ENCODE measurements around the gene MLIP.
"Not testable (repeated sequence)": the region's sequence is repeated elsewhere in the genome, so short reads cannot be mapped to it uniquely, and the experiment has no call there.

MLIP gene

GRCh38 chr6:54238396-54238795 lies 127.2 kb downstream of the MLIP start:
- TF ChIP-seq CTCF (IDR thresholded peaks at IDR 0.05; ENCODE audit: low read depth, low read length, missing control alignments) = no peak
- Histone ChIP-seq H3K4me3 (ENCODE audit: low read depth, low read length) (no peak overlapping the region), H3K36me3 (replicated peaks) (no peaks in the 10 kb centered on the region), H3K27ac (no peak overlapping the region), H3K27me3 (replicated peaks) (no peaks in the 10 kb centered on the region)
- in situ Hi-C loops (cut with HindIII; ENCODE audit: low pct_ligation_motif_present, low sequenced_read_pairs) = no loop called here
- DNase-seq = no peak

- DNase-seq = no peak
- H3K27ac ChIP-seq = no peak overlapping the region
- H3K27me3 ChIP-seq (replicated peaks) = no peaks in the 10 kb centered on the region
- no peak overlapping the region for H3K4me3 ChIP-seq (ENCODE audit: low read depth, low read length)
- in situ Hi-C loops (cut with HindIII; ENCODE audit: low pct_ligation_motif_present, low sequenced_read_pairs) = no loop called here
- TF ChIP-seq CTCF (IDR thresholded peaks at IDR 0.05; ENCODE audit: low read depth, low read length, missing control alignments) = no peak
- H3K36me3 ChIP-seq (replicated peaks) = no peaks in the 10 kb centered on the region
These were observed 132.5 kb downstream of the MLIP start for GRCh38 chr6:54243699-54244098.

GRCh38 chr6:54244430-54244829 lies 133.2 kb downstream of the MLIP start:
- H3K27ac ChIP-seq = no peak overlapping the region
- no peak overlapping the region for H3K4me3 ChIP-seq (ENCODE audit: low read depth, low read length)
- in situ Hi-C loops (cut with HindIII; ENCODE audit: low pct_ligation_motif_present, low sequenced_read_pairs) = no loop called here
- H3K36me3 ChIP-seq (replicated peaks) = no peaks in the 10 kb centered on the region
- peak; percentile 53 for TF ChIP-seq CTCF (IDR thresholded peaks at IDR 0.05; ENCODE audit: low read depth, low read length, missing control alignments)
- DNase-seq = no peak
- no peaks in the 10 kb centered on the region for H3K27me3 ChIP-seq (replicated peaks)

GRCh38 chr6:54245265-54245664 lies 134.0 kb downstream of the MLIP start:
- no peaks in the 10 kb centered on the region for H3K36me3 ChIP-seq (replicated peaks)
- no peak overlapping the region for H3K27ac ChIP-seq
- no peak for TF ChIP-seq CTCF (IDR thresholded peaks at IDR 0.05; ENCODE audit: low read depth, low read length, missing control alignments)
- no peak overlapping the region for H3K4me3 ChIP-seq (ENCODE audit: low read depth, low read length)
- in situ Hi-C loops (cut with HindIII; ENCODE audit: low pct_ligation_motif_present, low sequenced_read_pairs) = no loop called here
- DNase-seq = no peak
- H3K27me3 ChIP-seq (replicated peaks) = no peaks in the 10 kb centered on the region

- no peaks in the 10 kb centered on the region for H3K36me3 ChIP-seq (replicated peaks)
- H3K27me3 ChIP-seq (replicated peaks) = no peaks in the 10 kb centered on the region
- no peak overlapping the region for H3K27ac ChIP-seq
- in situ Hi-C loops (cut with HindIII; ENCODE audit: low pct_ligation_motif_present, low sequenced_read_pairs) = no loop called here
- no peak for DNase-seq
- no peak for TF ChIP-seq CTCF (IDR thresholded peaks at IDR 0.05; ENCODE audit: low read depth, low read length, missing control alignments)
- H3K4me3 ChIP-seq (ENCODE audit: low read depth, low read length) = no peak overlapping the region
These were observed 137.1 kb downstream of the MLIP start for GRCh38 chr6:54248319-54248718.

GRCh38 chr6:54248994-54249393 lies 137.8 kb downstream of the MLIP start:
- DNase-seq = no peak
- no peak for TF ChIP-seq CTCF (IDR thresholded peaks at IDR 0.05; ENCODE audit: low read depth, low read length, missing control alignments)
- in situ Hi-C loops (cut with HindIII; ENCODE audit: low pct_ligation_motif_present, low sequenced_read_pairs) = no loop called here
- Histone ChIP-seq H3K27me3 (replicated peaks) (no peaks in the 10 kb centered on the region), H3K36me3 (replicated peaks) (no peaks in the 10 kb centered on the region), H3K4me3 (ENCODE audit: low read depth, low read length) (no peak overlapping the region), H3K27ac (no peak overlapping the region)

- H3K27me3 ChIP-seq (replicated peaks); H3K4me3 ChIP-seq (ENCODE audit: low read depth, low read length); DNase-seq; H3K36me3 ChIP-seq (replicated peaks); in situ Hi-C loops (cut with HindIII; ENCODE audit: low pct_ligation_motif_present, low sequenced_read_pairs); H3K27ac ChIP-seq: not testable (repeated sequence)
These were observed 138.6 kb downstream of the MLIP start for GRCh38 chr6:54249812-54250211.
